ENCODE results near the gene DPP10.
"Not testable (repeated sequence)": the region's sequence is repeated elsewhere in the genome, so short reads cannot be mapped to it uniquely, and the experiment has no call there.

Gene DPP10

GRCh38 chr2:114729026-114729425 is 286.6 kb downstream of the DPP10 start:
- in situ Hi-C loops (cut with MboI; ENCODE audit: low sequenced_read_pairs, unreplicated experiment), result no loop called here
- DNase-seq (ENCODE audit: low spot score), result no peak
- no peak for TF ChIP-seq CTCF (IDR thresholded peaks at IDR 0.05; ENCODE audit: borderline replicate concordance, control extremely low read depth, extremely low read depth, insufficient read depth, missing control alignments)

GRCh38 chr2:114735126-114735525 is 292.7 kb downstream of the DPP10 start:
- TF ChIP-seq CTCF (IDR thresholded peaks at IDR 0.05; ENCODE audit: borderline replicate concordance, control extremely low read depth, extremely low read depth, insufficient read depth, missing control alignments), result no peak
- no peak for DNase-seq (ENCODE audit: low spot score)
- in situ Hi-C loops (cut with MboI; ENCODE audit: low sequenced_read_pairs, unreplicated experiment), result no loop called here

- DNase-seq (ENCODE audit: low spot score), result no peak
- in situ Hi-C loops (cut with MboI; ENCODE audit: low sequenced_read_pairs, unreplicated experiment), result no loop called here
- TF ChIP-seq CTCF (IDR thresholded peaks at IDR 0.05; ENCODE audit: borderline replicate concordance, control extremely low read depth, extremely low read depth, insufficient read depth, missing control alignments), result no peak
Observed at GRCh38 chr2:114742245-114742644, 299.8 kb downstream of the DPP10 start.

GRCh38 chr2:114745700-114746099 is 303.3 kb downstream of the DPP10 start:
- in situ Hi-C loops (cut with MboI; ENCODE audit: low sequenced_read_pairs, unreplicated experiment), result no loop called here
- no peak for TF ChIP-seq CTCF (IDR thresholded peaks at IDR 0.05; ENCODE audit: borderline replicate concordance, control extremely low read depth, extremely low read depth, insufficient read depth, missing control alignments)
- no peak for DNase-seq (ENCODE audit: low spot score)

- in situ Hi-C loops (cut with MboI; ENCODE audit: low sequenced_read_pairs, unreplicated experiment), result not testable (repeated sequence)
Observed at GRCh38 chr2:114748175-114748574, 305.7 kb downstream of the DPP10 start.

GRCh38 chr2:114752425-114752824 is 310.0 kb downstream of the DPP10 start:
- DNase-seq (ENCODE audit: low spot score), result no peak

More at GRCh38 chr2:114748175-114748574, 305.7 kb downstream of the DPP10 start:
- DNase-seq (ENCODE audit: low spot score), result not testable (repeated sequence)

GRCh38 chr2:114753145-114753544 is 310.7 kb downstream of the DPP10 start:
- DNase-seq (ENCODE audit: low spot score), result no peak
- no peak for TF ChIP-seq CTCF (IDR thresholded peaks at IDR 0.05; ENCODE audit: borderline replicate concordance, control extremely low read depth, extremely low read depth, insufficient read depth, missing control alignments)
- in situ Hi-C loops (cut with MboI; ENCODE audit: low sequenced_read_pairs, unreplicated experiment), result no loop called here

More at GRCh38 chr2:114752425-114752824, 310.0 kb downstream of the DPP10 start:
- in situ Hi-C loops (cut with MboI; ENCODE audit: low sequenced_read_pairs, unreplicated experiment), result no loop called here
- no peak for TF ChIP-seq CTCF (IDR thresholded peaks at IDR 0.05; ENCODE audit: borderline replicate concordance, control extremely low read depth, extremely low read depth, insufficient read depth, missing control alignments)
